ENCODE results near the gene EIF5.

Gene EIF5

GRCh38 chr14:103390605-103391004, 56.6 kb downstream of the EIF5 start:
- no peak for TF ChIP-seq CTCF (IDR thresholded peaks at IDR 0.05)

- TF ChIP-seq CTCF (IDR thresholded peaks at IDR 0.05): peak; percentile 79
Measured at GRCh38 chr14:103391048-103391447, 57.0 kb downstream of the EIF5 start.

- TF ChIP-seq CTCF (IDR thresholded peaks at IDR 0.05): no peak
Measured at GRCh38 chr14:103392106-103392505, 58.1 kb downstream of the EIF5 start.

GRCh38 chr14:103392572-103392971, 58.5 kb downstream of the EIF5 start:
- no peak for TF ChIP-seq CTCF (IDR thresholded peaks at IDR 0.05)

- no peak for TF ChIP-seq CTCF (IDR thresholded peaks at IDR 0.05)
Measured at GRCh38 chr14:103393070-103393469, 59.0 kb downstream of the EIF5 start.

- peak; percentile 85 for TF ChIP-seq CTCF (IDR thresholded peaks at IDR 0.05)
Measured at GRCh38 chr14:103393676-103394626, 59.9 kb downstream of the EIF5 start.

Measured in LNCAP (cell line).